ENCODE data around the gene FTH1.
A peak's percentile ranks its signal among the peaks of the same experiment; 100 is the strongest.

The FTH1 gene

GRCh38 chr11:61964058-61964665 lies 3.3 kb downstream of the FTH1 start:
- DNase-seq (ENCODE audit: low spot score): no peak
- H3K27ac ChIP-seq: peak overlapping the region; percentile 69
- TF ChIP-seq, protein P1, sequence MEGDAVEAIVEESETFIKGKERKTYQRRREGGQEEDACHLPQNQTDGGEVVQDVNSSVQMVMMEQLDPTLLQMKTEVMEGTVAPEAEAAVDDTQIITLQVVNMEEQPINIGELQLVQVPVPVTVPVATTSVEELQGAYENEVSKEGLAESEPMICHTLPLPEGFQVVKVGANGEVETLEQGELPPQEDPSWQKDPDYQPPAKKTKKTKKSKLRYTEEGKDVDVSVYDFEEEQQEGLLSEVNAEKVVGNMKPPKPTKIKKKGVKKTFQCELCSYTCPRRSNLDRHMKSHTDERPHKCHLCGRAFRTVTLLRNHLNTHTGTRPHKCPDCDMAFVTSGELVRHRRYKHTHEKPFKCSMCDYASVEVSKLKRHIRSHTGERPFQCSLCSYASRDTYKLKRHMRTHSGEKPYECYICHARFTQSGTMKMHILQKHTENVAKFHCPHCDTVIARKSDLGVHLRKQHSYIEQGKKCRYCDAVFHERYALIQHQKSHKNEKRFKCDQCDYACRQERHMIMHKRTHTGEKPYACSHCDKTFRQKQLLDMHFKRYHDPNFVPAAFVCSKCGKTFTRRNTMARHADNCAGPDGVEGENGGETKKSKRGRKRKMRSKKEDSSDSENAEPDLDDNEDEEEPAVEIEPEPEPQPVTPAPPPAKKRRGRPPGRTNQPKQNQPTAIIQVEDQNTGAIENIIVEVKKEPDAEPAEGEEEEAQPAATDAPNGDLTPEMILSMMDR (conservative IDR thresholded peaks at IDR 0.05; ENCODE audit: low read depth): no peak
- CTCF ChIA-PET: interaction anchor here (1.0 kb wide), 1 partner anchor 118 kb away, joined by 4 read pairs; no protein-coding TSS in a partner anchor
- POLR2A ChIA-PET (ENCODE audit: low non-redundant PET): interaction anchor here (0.7 kb wide), 1 partner anchor 9 kb away, joined by 5 read pairs; no protein-coding TSS in a partner anchor

- peak overlapping the region; percentile 69 for H3K27ac ChIP-seq
- ChIA-PET CTCF (interaction anchor here (1.0 to 1.3 kb wide), 2 partner anchors 16 to 119 kb away, joined by 4 to 5 read pairs; no protein-coding TSS in a partner anchor), POLR2A (ENCODE audit: low non-redundant PET) (interaction anchor here (0.7 kb wide), 1 partner anchor 9 kb away, joined by 5 read pairs; no protein-coding TSS in a partner anchor)
- no peak for DNase-seq (ENCODE audit: low spot score)
- TF ChIP-seq, protein P1 (conservative IDR thresholded peaks at IDR 0.05; ENCODE audit: low read depth): no peak
Measured at GRCh38 chr11:61963282-61964057, 4.0 kb downstream of the FTH1 start.

GRCh38 chr11:61963016-61963281 lies 4.5 kb downstream of the FTH1 start:
- TF ChIP-seq, protein P1 (conservative IDR thresholded peaks at IDR 0.05; ENCODE audit: low read depth): no peak
- ChIA-PET POLR2A (ENCODE audit: low non-redundant PET) (interaction anchor here (0.6 kb wide), 2 partner anchors 57 to 73 kb away, joined by 3 read pairs; no protein-coding TSS in a partner anchor), CTCF (interaction anchor here (0.9 to 1.3 kb wide), 3 partner anchors 15 to 119 kb away, joined by 3 to 5 read pairs (median 4); no protein-coding TSS in a partner anchor)
- no peak for DNase-seq (ENCODE audit: low spot score)
- H3K27ac ChIP-seq: peak overlapping the region; percentile 69

DNA sequence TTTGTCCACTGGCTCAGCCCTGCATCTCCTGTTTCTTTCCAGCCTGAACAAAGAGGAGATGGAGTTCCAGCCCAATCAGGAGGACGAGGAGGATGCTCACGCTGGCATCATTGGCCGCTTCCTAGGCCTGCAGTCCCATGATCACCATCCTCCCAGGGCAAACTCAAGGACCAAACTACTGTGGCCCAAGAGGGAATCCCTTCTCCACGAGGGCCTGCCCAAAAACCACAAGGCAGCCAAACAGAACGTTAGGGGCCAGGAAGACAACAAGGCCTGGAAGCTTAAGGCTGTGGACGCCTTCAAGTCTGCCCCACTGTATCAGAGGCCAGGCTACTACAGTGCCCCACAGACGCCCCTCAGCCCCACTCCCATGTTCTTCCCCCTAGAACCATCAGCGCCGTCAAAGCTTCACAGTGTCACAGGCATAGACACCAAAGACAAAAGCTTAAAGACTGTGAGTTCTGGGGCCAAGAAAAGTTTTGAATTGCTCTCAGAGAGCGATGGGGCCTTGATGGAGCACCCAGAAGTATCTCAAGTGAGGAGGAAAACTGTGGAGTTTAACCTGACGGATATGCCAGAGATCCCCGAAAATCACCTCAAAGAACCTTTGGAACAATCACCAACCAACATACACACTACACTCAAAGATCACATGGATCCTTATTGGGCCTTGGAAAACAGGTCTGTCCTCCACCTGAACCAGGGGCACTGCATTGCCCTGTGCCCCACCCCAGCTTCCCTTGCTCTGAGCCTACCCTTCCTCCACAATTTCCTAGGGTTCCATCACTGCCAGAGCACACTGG lies 5.0 kb downstream of the FTH1 start:
- TF ChIP-seq, protein P1 (conservative IDR thresholded peaks at IDR 0.05; ENCODE audit: low read depth): no peak
- ChIA-PET POLR2A (ENCODE audit: low non-redundant PET) (interaction anchor here (0.6 kb wide), 2 partner anchors 57 to 72 kb away, joined by 3 read pairs; no protein-coding TSS in a partner anchor), CTCF (interaction anchor here (0.7 to 1.3 kb wide), 5 partner anchors 15 to 120 kb away, joined by 3 to 6 read pairs (median 5); no protein-coding TSS in a partner anchor)
- DNase-seq (ENCODE audit: low spot score): no peak
- peak overlapping the region; percentile 69 for H3K27ac ChIP-seq

DNA sequence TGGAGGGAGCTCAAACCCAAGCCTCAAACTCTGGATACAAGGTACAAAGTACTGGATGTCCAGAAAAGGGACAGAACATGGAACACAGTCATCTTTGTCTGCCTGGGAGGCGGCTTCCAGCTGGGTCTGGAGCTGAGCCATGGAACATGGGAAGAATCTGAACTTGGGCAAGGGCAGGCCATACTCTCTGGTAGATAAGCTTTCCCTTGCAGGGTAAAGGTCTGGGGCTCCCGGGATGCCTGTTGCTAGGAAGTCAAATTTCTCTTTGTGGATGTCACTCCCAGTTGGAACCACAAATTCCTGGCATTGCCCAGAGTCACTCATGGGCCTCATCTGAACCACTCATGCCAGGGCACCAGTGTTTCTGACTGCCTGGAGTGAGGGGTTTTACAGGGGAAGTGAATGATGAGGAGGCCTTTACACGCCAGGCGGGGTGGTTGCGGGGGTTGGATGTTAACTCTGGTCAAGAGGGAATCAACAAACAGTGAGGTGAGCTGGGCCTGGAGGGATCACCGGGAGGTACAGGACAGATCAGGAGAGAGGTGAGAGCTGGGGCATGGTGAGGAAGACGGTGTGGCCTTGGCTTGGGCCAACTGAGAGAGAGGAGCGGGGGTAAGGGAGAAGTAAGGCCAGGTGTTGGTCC lies 5.7 kb downstream of the FTH1 start:
- CTCF ChIA-PET: interaction anchor here (0.7 to 1.8 kb wide), 5 partner anchors 62 to 120 kb away, joined by 3 to 7 read pairs (median 5); no protein-coding TSS in a partner anchor
- H3K27ac ChIP-seq: peak overlapping the region; percentile 69
- no peak for DNase-seq (ENCODE audit: low spot score)
- POLR2A ChIA-PET (ENCODE audit: low non-redundant PET): no interaction called here
- TF ChIP-seq, protein P1 (conservative IDR thresholded peaks at IDR 0.05; ENCODE audit: low read depth): no peak

Data from RWPE1 (cell line).